Thyroid gland (tissue), 4 donors: ENCODE data around the gene EML3. TPM values are rescaled to one million over a fixed set of nuclear protein-coding genes. Genes with fewer than 3 reads are reported as not detected.
A peak's percentile ranks its signal among the peaks of the same experiment; 100 is the strongest.
"Not testable (repeated sequence)": the region's sequence is repeated elsewhere in the genome, so short reads cannot be mapped to it uniquely, and the experiment has no call there.

Source experiments
- DNase-seq, 2 donors: peaks; one replicate each; pipeline ENCODE4 v3.0.0-alpha.2; 2019
- H3K27ac ChIP-seq, 3 donors: fragments of 200-600 bp; sonication (generic); 1 replicate in 2 of 3; 2 replicates in 1 of 3; pipeline ENCODE4 v1.5.1; 2016 to 2019; ENCODE audit warnings: mild to moderate bottlenecking in 1 of 3, moderate library complexity in 1 of 3
- H3K27me3 ChIP-seq: fragments of 200-600 bp; sonication (generic); one replicate; pipeline ENCODE4 v1.5.1; 2019
- H3K36me3 ChIP-seq, 2 donors: fragments of 200-600 bp; sonication (generic); one replicate each; pipeline ENCODE4 v1.5.1; 2016 to 2019
- H3K4me1 ChIP-seq, 2 donors: fragments of 200-600 bp; sonication (generic); one replicate each; pipeline ENCODE4 v1.5.1; 2017 to 2019
- H3K4me3 ChIP-seq, 3 donors: fragments of 200-600 bp; sonication (generic); replicated peaks in 1 of 3; 1 replicate in 2 of 3; 2 replicates in 1 of 3; pipeline ENCODE4 v1.5.1; 2016; ENCODE audit warnings: mild to moderate bottlenecking in 1 of 3
- H3K9me3 ChIP-seq: fragments of 200-600 bp; sonication (generic); one replicate; pipeline ENCODE4 v1.5.1; 2017
- POLR2A ChIP-seq, 2 donors: fragments of 450-650 bp; IDR thresholded peaks; one replicate each; pipeline ENCODE4 v1.6.1; 2017; ENCODE audit warnings: antibody characterized with exemption in 2 of 2, mild to moderate bottlenecking in 2 of 2, moderate library complexity in 1 of 2
- WGBS, 2 donors: methylation state at CpG; one replicate each; pipeline ENCODE4 v1.1.5; 2017; 5-methylcytosine and 5-hydroxymethylcytosine counted together
- intact Hi-C: fragments of 100-400 bp; cut with DNase I; formaldehyde crosslinking; loops from one replicate; pipeline ENCODE4 v1.15.1; 2023
- total RNA-seq, 4 donors: library from RNA; depleted of rRNA; stranded (reverse); fragments of >200 nt; gene quantifications; one replicate each; pipeline ENCODE4 v1.2.3, GENCODE V29; 2016
- TF ChIP-seq, protein P1 (sequence below), 6 experiments: fragments of 200-600 bp in 3 of 6; fragments of 450-650 bp in 3 of 6; sonication (generic) in 3 of 6; IDR thresholded peaks; one replicate each; pipeline ENCODE4 v1.5.1; 2016 to 2019; ENCODE audit warnings: antibody characterized with exemption in 6 of 6, mild to moderate bottlenecking in 2 of 6, inconsistent platforms in 1 of 6, moderate library complexity in 1 of 6

The EML3 gene
- total RNA-seq, 4 donors from 2014 or later = 28.3 to 58.0 (median 46.6) TPM

DNA sequence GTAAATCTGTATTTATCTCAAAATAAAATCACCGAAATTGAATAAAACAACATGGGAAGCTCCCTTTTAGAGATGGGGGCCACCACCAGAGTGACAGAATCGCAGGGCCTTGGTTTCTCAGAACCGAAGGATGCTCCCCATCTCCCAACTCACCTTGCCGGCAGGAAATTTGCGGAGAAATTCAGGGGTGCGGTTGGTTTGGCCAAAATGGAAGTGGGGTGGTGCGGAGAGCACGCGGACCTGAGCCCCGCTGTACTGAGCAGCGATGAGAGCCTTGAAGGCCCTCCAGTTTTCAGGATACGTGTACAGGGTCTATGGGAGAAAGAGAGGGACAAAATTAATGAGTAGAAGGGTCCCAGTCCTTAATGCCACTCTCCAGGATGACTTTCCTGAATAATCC is 40.1 kb downstream of the EML3 start:
- Histone ChIP-seq H3K4me1 (peaks cover 11 to 29% of the 10 kb centered on the region in 2 donors), H3K27ac (peak overlapping the region in 1 of 3 donors; percentile 89), H3K27me3 (no peaks in the 10 kb centered on the region), H3K36me3 (peaks cover 41 to 42% of the 10 kb centered on the region in 2 donors), H3K4me3 (peak overlapping the region in 1 of 3 donors; percentile 56), H3K9me3 (no peaks in the 10 kb centered on the region)
- 75 to 79% methylated on average over 12 of the region's 12 CpGs for WGBS, 2 donors
- intact Hi-C loops = no loop called here
- TF ChIP-seq, protein P1, sequence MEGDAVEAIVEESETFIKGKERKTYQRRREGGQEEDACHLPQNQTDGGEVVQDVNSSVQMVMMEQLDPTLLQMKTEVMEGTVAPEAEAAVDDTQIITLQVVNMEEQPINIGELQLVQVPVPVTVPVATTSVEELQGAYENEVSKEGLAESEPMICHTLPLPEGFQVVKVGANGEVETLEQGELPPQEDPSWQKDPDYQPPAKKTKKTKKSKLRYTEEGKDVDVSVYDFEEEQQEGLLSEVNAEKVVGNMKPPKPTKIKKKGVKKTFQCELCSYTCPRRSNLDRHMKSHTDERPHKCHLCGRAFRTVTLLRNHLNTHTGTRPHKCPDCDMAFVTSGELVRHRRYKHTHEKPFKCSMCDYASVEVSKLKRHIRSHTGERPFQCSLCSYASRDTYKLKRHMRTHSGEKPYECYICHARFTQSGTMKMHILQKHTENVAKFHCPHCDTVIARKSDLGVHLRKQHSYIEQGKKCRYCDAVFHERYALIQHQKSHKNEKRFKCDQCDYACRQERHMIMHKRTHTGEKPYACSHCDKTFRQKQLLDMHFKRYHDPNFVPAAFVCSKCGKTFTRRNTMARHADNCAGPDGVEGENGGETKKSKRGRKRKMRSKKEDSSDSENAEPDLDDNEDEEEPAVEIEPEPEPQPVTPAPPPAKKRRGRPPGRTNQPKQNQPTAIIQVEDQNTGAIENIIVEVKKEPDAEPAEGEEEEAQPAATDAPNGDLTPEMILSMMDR (IDR thresholded peaks at IDR 0.05) = no peak
- TF ChIP-seq POLR2A (IDR thresholded peaks at IDR 0.05) = no peak
- DNase-seq = no peak

DNA sequence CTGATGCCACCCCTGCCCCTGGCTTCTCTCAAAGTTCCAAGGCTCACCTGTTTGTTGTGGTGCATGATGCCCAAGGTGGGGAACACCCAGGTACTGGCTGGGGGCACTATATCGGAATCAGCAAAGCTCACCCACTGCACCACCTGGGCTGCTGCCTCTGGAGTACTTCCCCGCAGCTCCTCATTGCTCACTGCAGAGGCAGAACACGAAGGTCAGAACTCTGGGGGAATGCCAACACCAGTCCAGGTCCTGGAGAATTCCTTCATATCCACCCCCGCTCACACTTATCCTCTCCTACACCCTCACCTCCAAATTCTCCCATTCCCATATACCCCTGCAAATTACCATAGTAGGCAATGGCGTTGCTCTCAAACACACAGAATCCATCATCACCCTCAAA is 41.1 kb downstream of the EML3 start:
- 94 to 97% methylated on average over 5 of the region's 5 CpGs for WGBS, 2 donors
- intact Hi-C loops, DNase-seq, H3K27ac ChIP-seq, H3K27me3 ChIP-seq, H3K4me3 ChIP-seq, H3K9me3 ChIP-seq: not testable (repeated sequence)
- Histone ChIP-seq H3K4me1 (peaks cover 11 to 28% of the 10 kb centered on the region in 2 donors), H3K36me3 (peaks cover 45 to 52% of the 10 kb centered on the region in 2 donors)

DNA sequence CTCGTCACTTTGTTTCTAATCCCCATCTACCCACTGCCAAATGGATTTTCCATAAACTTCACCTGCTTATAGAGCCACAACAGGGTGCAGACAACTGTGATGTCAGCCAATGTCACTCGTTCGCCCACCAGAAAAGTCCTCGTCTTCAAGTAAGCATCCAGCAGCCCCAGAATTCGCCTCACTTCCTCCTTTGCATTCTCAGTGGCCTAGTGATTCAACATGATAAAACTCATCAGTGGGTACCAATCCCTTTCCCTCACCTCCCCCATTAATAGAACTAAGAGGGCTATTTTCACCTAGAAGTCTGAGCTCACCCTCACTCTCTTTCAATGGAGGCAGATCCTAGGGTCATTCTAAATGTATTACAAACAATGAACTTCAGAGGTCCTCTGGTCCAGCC is 41.7 kb downstream of the EML3 start:
- H3K27me3 ChIP-seq, H3K4me3 ChIP-seq, DNase-seq, H3K9me3 ChIP-seq, intact Hi-C loops, H3K27ac ChIP-seq: not testable (repeated sequence)
- H3K36me3 ChIP-seq = peaks cover 50 to 57% of the 10 kb centered on the region in 2 donors
- 96 to 97% methylated on average over 5 of the region's 5 CpGs for WGBS, 2 donors
- H3K4me1 ChIP-seq = peaks cover 11 to 22% of the 10 kb centered on the region in 2 donors

DNA sequence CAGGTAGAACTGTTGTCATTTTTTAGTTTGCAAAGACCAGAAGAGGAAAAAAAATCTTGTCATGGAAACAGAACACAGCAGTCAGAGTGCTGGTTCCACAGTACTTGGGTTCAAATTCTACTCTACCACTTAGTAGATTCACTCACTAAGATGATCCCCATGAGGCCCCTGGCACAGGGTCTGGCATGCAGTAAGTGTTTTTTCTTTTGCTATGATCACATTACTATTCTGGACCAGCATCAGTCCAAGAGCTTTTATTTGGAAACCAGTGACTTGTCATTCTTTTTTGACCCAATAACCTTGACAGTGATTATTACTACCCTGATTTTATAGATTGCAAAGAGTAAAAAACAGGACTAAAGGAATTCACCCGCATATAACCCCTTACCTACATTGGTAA is 43.0 kb downstream of the EML3 start:
- no peak for DNase-seq
- H3K27ac ChIP-seq = no peak overlapping the region
- intact Hi-C loops = no loop called here

DNA sequence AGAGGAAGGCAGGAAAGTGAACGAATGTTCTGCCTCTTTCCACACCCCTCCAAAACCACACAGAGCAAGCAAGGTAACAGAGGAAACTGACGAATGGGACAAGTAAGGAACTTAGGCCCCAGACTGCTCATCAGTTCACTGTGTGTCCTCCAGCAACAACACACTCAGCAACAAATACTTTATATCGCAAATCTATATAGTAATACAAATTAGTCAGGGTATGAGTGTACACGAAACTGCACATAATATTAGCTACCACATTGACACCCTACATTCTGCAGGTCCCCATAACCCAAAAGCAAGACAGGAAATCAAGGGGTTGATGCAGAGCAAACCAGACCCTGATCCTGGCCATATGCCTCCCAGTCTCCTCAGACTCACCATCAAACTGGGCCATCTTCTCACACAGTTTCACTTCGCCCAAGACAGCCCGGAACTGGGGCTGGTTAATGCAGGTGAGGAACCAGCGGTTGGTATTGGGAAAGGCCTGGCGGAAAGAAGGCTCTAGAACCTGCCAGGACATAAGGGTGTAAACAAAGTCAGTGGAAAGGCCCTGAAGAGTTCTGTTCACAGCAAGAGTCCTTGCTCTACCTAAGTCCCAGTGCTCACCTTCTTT is 45.4 kb downstream of the EML3 start:
- no peak overlapping the region for H3K27ac ChIP-seq
- 83 to 91% methylated on average over 8 of the region's 8 CpGs for WGBS, 2 donors
- H3K4me1 ChIP-seq = peaks cover 0 to 3% of the 10 kb centered on the region in 2 donors
- TF ChIP-seq POLR2A (IDR thresholded peaks at IDR 0.05) = no peak
- TF ChIP-seq, protein P1 (IDR thresholded peaks at IDR 0.05) = no peak
- H3K27me3 ChIP-seq = no peaks in the 10 kb centered on the region
- intact Hi-C loops = no loop called here
- no peak overlapping the region for H3K4me3 ChIP-seq
- DNase-seq = no peak
- H3K36me3 ChIP-seq = peaks cover 72 to 87% of the 10 kb centered on the region in 2 donors
- no peaks in the 10 kb centered on the region for H3K9me3 ChIP-seq

More for the DNA sequence above, 43.0 kb downstream of the EML3 start:
- H3K4me1 ChIP-seq = peaks cover 6 to 10% of the 10 kb centered on the region in 2 donors
- H3K36me3 ChIP-seq = peaks cover 53 to 66% of the 10 kb centered on the region in 2 donors
- no peak for TF ChIP-seq POLR2A (IDR thresholded peaks at IDR 0.05)
- TF ChIP-seq, protein P1 (IDR thresholded peaks at IDR 0.05) = no peak
- H3K9me3 ChIP-seq = no peaks in the 10 kb centered on the region
- no peak overlapping the region for H3K4me3 ChIP-seq
- 85 to 88% methylated on average over 1 of the region's 1 CpG for WGBS, 2 donors
- H3K27me3 ChIP-seq = no peaks in the 10 kb centered on the region

DNA sequence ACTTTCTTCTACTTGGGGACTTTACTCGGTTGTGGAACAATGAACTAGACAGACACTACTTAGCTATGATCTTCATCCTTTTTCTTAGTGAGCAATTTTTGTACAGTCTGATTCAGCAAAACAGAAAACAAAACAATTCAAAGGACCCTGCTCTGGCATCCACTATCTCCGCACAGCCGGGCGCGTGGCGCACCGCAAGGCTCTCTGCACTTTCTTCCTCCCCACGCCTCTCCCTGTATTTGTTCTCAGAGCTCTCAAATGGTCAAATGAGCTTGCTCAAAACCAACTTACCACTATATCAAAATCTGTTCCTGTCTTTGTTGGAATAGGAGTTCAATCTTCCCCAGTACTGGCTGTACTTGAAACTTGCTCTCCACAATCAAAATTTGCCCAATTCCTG is 46.3 kb downstream of the EML3 start:
- Histone ChIP-seq H3K27ac (no peak overlapping the region), H3K4me1 (peaks cover 0 to under 1% of the 10 kb centered on the region in 2 donors), H3K9me3 (no peaks in the 10 kb centered on the region), H3K27me3 (no peaks in the 10 kb centered on the region), H3K36me3 (peaks cover 65 to 83% of the 10 kb centered on the region in 2 donors), H3K4me3 (no peak overlapping the region)
- intact Hi-C loops = no loop called here
- TF ChIP-seq POLR2A (IDR thresholded peaks at IDR 0.05) = no peak
- TF ChIP-seq, protein P1 (IDR thresholded peaks at IDR 0.05) = no peak
- no peak for DNase-seq
- 96% methylated on average over 8 of the region's 8 CpGs for WGBS, 2 donors
